Panc1 (cell line): Measurements from ENCODE around the gene PRRT3. TPM values are rescaled to one million over a fixed set of nuclear protein-coding genes. Genes with fewer than 3 reads are reported as not detected.
"Not testable (repeated sequence)": the region's sequence is repeated elsewhere in the genome, so short reads cannot be mapped to it uniquely, and the experiment has no call there.

Experiments used
- ATAC-seq: fragments of 200-7000 bp; cut with Tn5 transposase; 2 replicates; pipeline ENCODE4 v1.9.1; 2020; ENCODE audit warnings: mild to moderate bottlenecking, moderate library complexity
- BruUV-seq: library from RNA; stranded (reverse); fragments of 400-500 nt; replicated peaks from 2 replicates; lab custom pipeline; 2021; lab: Mats Ljungman, UMichigan
- CTCF ChIA-PET: fragments of 300-600 bp; sonication (Branson Sonifier 250); formaldehyde crosslinking; loops from one replicate; lab custom pipeline; 2022; ENCODE audit warnings: antibody characterized with exemption; lab: Charles Lee
- POLR2A ChIA-PET: fragments of 300-600 bp; sonication (Branson Sonifier 250); formaldehyde crosslinking; loops from one replicate; lab custom pipeline; 2022; ENCODE audit warnings: antibody characterized with exemption; lab: Charles Lee
- DNase-seq: peaks from one replicate; pipeline ENCODE4 v3.0.0-alpha.2; 2010; ENCODE audit warnings: low read depth, low spot score
- H3K27ac ChIP-seq: 2 replicates; pipeline ENCODE4 v1.5.1; 2011; ENCODE audit warnings: mild to moderate bottlenecking, low read length, inconsistent platforms
- H3K27me3 ChIP-seq: fragments of 200-500 bp; sonication (Bioruptor generic); 2 replicates; pipeline ENCODE4 v1.6.0; 2014; ENCODE audit warnings: low read length, inconsistent platforms; ENCODE audit not compliant: control insufficient read depth, insufficient read depth
- H3K36me3 ChIP-seq: fragments of 200-500 bp; sonication (Bioruptor generic); 2 replicates; pipeline ENCODE4 v1.5.1; 2014; ENCODE audit warnings: inconsistent platforms, mild to moderate bottlenecking, low read length, moderate library complexity; ENCODE audit not compliant: control insufficient read depth, insufficient read depth
- H3K4me1 ChIP-seq: 2 replicates; pipeline ENCODE4 v1.5.1; 2011; ENCODE audit warnings: inconsistent platforms, mild to moderate bottlenecking, low read length, moderate library complexity; ENCODE audit not compliant: control insufficient read depth, insufficient read depth
- H3K4me3 ChIP-seq, 2 experiments: 2 replicates each; pipeline ENCODE4 v1.5.1; 2011 to 2012; ENCODE audit warnings: low read depth in 2 of 2, low read length in 2 of 2, mild to moderate bottlenecking in 2 of 2, inconsistent platforms in 1 of 2, moderate library complexity in 1 of 2
- H3K9me3 ChIP-seq: fragments of 200-500 bp; sonication (Bioruptor generic); 2 replicates; pipeline ENCODE4 v1.5.1; 2014; ENCODE audit warnings: low read depth, mild to moderate bottlenecking, inconsistent platforms, low read length, moderate library complexity; ENCODE audit not compliant: control insufficient read depth, insufficient read depth
- POLR2AphosphoS5 ChIP-seq: IDR thresholded peaks from 2 replicates; pipeline ENCODE4 v1.6.1; 2012; ENCODE audit warnings: mild to moderate bottlenecking, low read depth, low read length, moderate library complexity
- SIN3A ChIP-seq: IDR thresholded peaks from 2 replicates; pipeline ENCODE4 v1.6.1; 2012; ENCODE audit warnings: low read depth, mild to moderate bottlenecking, low read length, moderate library complexity, borderline replicate concordance; ENCODE audit not compliant: insufficient read depth
- TCF7L2 ChIP-seq: IDR thresholded peaks from 2 replicates; pipeline ENCODE4 v1.6.1; 2011; ENCODE audit warnings: mild to moderate bottlenecking, low read depth, low read length, inconsistent platforms
- in situ Hi-C: cut with HindIII; loops from 2 replicates; pipeline ENCODE4 v1.10.0; 2016; ENCODE audit warnings: low sequenced_read_pairs, low pct_unique_long_range_greater_than_20kb
- intact Hi-C: fragments of 100-400 bp; cut with micrococcal nuclease; formaldehyde crosslinking; loops from one replicate; pipeline ENCODE4 v1.10.0; 2022; ENCODE audit not compliant: unreplicated experiment
- total RNA-seq: library from RNA; stranded (reverse); gene quantifications from one replicate; pipeline ENCODE4 v1.2.1, GENCODE V29; 2021; ENCODE audit not compliant: unreplicated experiment
- TF ChIP-seq, protein P1 (sequence below): fragments of 450-650 bp; IDR thresholded peaks from 2 replicates; pipeline ENCODE4 v1.5.1; 2017; ENCODE audit warnings: mild to moderate bottlenecking
- TF ChIP-seq, protein P2 (sequence below), 2 experiments: IDR thresholded peaks; 2 replicates each; pipeline ENCODE4 v1.6.1; 2011 to 2012; ENCODE audit warnings: low read depth in 2 of 2, control low read depth in 1 of 2, low read length in 1 of 2, mild to moderate bottlenecking in 1 of 2, moderate library complexity in 1 of 2; ENCODE audit not compliant: insufficient read depth in 1 of 2

PRRT3 gene
- total RNA-seq, 1 experiment from 2014 or later: 1.1 TPM

DNA sequence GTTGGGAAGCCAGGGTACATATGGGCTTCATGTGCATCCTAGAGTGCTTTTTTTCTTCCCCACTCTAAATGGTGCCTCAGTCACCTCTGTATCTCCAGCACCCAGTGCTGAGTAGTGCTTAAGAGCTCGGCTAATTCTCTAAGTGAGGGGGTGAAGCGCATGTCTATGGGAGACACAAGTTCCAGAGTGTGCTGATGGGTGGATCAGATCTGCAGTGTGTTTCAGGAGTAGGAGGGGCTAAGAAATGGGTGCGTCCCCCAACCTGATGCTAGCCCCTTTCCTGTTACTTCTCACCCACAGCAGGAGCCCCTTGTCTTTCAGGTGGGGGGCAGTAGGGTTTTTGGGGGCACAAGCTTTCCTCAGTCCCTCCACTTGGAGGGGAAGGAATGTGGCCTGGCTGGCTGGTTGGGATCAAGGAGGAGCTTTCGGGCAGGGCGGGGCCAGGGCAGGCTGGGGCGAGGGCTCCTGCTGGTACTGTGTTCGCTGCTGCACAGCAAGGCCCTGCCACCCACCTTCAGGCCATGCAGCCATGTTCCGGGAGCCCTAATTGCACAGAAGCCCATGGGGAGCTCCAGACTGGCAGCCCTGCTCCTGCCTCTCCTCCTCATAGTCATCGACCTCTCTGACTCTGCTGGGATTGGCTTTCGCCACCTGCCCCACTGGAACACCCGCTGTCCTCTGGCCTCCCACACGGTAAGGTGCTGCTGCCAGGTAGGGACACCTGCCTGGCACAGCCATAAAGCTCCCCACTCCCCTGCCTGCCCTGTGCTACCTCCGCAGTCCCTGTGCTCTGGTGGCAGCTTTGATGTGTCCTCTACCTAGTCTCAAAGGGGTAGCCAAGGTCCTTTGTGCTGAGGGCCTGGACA, 49.6 kb downstream of the PRRT3 start, which contains the start of gene IL17RE:
TSS of gene IL17RE (plus strand) at position 477 of the 866 bp plus-strand sequence. CDS start at position 562, 85 bp downstream.
- Histone ChIP-seq H3K27me3 (no peaks in the 10 kb centered on the region), H3K4me1 (peaks cover 6% of the 10 kb centered on the region), H3K27ac (no peak within 1 kb of the TSS), H3K9me3 (no peaks in the 10 kb centered on the region), H3K36me3 (no peaks in the 10 kb centered on the region), H3K4me3 (no peak within 1 kb of the TSS)
- CTCF ChIA-PET: interaction anchor here (0.6 to 0.7 kb wide), 2 partner anchors 30 to 1432 kb away, joined by 4 read pairs; no protein-coding TSS in a partner anchor
- POLR2A ChIA-PET: interaction anchor here (0.5 kb wide), 1 partner anchor 20 kb away, joined by 7 read pairs; no protein-coding TSS in a partner anchor
- peak; percentile 55; the same call in 1 of the 2 replicates for ATAC-seq
- intact Hi-C loops (no loop called here), in situ Hi-C loops (no loop called here)
- no peak for DNase-seq
- TF ChIP-seq, protein P1, sequence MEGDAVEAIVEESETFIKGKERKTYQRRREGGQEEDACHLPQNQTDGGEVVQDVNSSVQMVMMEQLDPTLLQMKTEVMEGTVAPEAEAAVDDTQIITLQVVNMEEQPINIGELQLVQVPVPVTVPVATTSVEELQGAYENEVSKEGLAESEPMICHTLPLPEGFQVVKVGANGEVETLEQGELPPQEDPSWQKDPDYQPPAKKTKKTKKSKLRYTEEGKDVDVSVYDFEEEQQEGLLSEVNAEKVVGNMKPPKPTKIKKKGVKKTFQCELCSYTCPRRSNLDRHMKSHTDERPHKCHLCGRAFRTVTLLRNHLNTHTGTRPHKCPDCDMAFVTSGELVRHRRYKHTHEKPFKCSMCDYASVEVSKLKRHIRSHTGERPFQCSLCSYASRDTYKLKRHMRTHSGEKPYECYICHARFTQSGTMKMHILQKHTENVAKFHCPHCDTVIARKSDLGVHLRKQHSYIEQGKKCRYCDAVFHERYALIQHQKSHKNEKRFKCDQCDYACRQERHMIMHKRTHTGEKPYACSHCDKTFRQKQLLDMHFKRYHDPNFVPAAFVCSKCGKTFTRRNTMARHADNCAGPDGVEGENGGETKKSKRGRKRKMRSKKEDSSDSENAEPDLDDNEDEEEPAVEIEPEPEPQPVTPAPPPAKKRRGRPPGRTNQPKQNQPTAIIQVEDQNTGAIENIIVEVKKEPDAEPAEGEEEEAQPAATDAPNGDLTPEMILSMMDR: no peak
- TF ChIP-seq, protein P2, sequence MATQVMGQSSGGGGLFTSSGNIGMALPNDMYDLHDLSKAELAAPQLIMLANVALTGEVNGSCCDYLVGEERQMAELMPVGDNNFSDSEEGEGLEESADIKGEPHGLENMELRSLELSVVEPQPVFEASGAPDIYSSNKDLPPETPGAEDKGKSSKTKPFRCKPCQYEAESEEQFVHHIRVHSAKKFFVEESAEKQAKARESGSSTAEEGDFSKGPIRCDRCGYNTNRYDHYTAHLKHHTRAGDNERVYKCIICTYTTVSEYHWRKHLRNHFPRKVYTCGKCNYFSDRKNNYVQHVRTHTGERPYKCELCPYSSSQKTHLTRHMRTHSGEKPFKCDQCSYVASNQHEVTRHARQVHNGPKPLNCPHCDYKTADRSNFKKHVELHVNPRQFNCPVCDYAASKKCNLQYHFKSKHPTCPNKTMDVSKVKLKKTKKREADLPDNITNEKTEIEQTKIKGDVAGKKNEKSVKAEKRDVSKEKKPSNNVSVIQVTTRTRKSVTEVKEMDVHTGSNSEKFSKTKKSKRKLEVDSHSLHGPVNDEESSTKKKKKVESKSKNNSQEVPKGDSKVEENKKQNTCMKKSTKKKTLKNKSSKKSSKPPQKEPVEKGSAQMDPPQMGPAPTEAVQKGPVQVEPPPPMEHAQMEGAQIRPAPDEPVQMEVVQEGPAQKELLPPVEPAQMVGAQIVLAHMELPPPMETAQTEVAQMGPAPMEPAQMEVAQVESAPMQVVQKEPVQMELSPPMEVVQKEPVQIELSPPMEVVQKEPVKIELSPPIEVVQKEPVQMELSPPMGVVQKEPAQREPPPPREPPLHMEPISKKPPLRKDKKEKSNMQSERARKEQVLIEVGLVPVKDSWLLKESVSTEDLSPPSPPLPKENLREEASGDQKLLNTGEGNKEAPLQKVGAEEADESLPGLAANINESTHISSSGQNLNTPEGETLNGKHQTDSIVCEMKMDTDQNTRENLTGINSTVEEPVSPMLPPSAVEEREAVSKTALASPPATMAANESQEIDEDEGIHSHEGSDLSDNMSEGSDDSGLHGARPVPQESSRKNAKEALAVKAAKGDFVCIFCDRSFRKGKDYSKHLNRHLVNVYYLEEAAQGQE (IDR thresholded peaks at IDR 0.05; ENCODE audit: insufficient read depth in 1 of 2, low read depth in 2 of 2, low read length in 1 of 2): no peak
- TF ChIP-seq POLR2AphosphoS5 (no peak), SIN3A (no peak)
- no TSS peak for BruUV-seq

DNA sequence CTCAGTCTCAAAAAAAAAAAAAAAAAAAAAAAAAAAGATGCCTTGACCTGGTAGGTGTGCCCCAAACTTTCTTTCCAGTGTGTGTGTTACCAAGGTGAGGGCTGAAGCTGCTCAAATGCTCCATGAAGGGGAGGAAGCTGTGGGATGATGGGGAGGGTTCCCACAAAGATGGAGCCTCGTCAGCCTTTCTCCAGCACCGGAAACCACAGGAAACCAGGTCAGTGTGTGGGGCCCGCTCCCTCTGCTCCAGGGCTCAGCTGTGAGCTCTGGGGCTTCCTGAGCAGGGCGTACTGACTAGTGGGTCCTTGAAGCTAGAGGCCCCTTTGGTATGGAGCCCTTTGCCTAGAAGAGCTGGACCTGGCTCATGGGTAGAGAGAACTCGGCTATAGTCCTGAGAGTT, 50.2 kb downstream of the PRRT3 start:
- in situ Hi-C loops (no loop called here), intact Hi-C loops (no loop called here)
- peaks cover 6% of the 10 kb centered on the region for H3K4me1 ChIP-seq
- H3K9me3 ChIP-seq: no peaks in the 10 kb centered on the region
- TF ChIP-seq SIN3A (no peak), POLR2AphosphoS5 (no peak), TCF7L2 (no peak)
- TF ChIP-seq, protein P2 (IDR thresholded peaks at IDR 0.05; ENCODE audit: insufficient read depth in 1 of 2, low read depth in 2 of 2, low read length in 1 of 2): no peak
- TF ChIP-seq, protein P1: no peak
- no peak for ATAC-seq
- H3K36me3 ChIP-seq: no peaks in the 10 kb centered on the region
- ChIA-PET POLR2A (no interaction called here), CTCF (interaction anchor here (0.7 kb wide), 1 partner anchor 31 kb away, joined by 4 read pairs; no protein-coding TSS in a partner anchor)
- no peaks in the 10 kb centered on the region for H3K27me3 ChIP-seq
- no peak overlapping the region for H3K27ac ChIP-seq
- H3K4me3 ChIP-seq: no peak overlapping the region
- DNase-seq: no peak
- BruUV-seq: no TSS peak

DNA sequence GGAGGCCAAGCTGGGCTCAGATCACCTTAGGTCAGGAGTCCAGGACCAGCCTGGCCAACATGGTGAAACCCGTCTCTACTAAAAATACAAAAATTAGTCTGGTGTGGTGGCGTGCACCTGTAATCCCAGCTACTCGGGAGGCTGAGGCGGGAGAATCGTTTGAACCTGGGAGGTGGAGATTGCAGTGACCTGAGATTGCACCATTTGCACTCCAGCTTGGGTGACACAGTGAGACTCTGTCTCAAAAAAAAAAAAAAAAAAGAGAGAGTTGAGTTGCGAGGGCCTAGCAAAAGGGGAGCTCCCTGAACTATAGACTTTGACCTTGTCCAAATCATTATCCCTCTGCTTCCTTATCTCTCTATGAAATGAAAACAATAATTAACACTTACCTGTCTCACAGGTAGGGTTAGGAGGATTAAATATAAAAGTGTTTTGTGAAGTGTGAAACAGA, 51.2 kb downstream of the PRRT3 start:
- ATAC-seq, H3K27ac ChIP-seq, DNase-seq, H3K9me3 ChIP-seq, BruUV-seq, in situ Hi-C loops, H3K27me3 ChIP-seq, POLR2A ChIA-PET, H3K4me1 ChIP-seq, intact Hi-C loops, H3K36me3 ChIP-seq, H3K4me3 ChIP-seq: not testable (repeated sequence)
- CTCF ChIA-PET: interaction anchor here (0.5 kb wide), 1 partner anchor 179 kb away, joined by 3 read pairs; no protein-coding TSS in a partner anchor
